HG03342 (cell line): ENCODE results near the gene FAM161A.

Source experiments
- ATAC-seq: cut with Tn5 transposase; IDR thresholded peaks from one replicate; pipeline ENCODE4 v1.9.1; 2021; ENCODE audit warnings: mild to moderate bottlenecking, moderate library complexity; ENCODE audit not compliant: unreplicated experiment

The FAM161A gene

DNA sequence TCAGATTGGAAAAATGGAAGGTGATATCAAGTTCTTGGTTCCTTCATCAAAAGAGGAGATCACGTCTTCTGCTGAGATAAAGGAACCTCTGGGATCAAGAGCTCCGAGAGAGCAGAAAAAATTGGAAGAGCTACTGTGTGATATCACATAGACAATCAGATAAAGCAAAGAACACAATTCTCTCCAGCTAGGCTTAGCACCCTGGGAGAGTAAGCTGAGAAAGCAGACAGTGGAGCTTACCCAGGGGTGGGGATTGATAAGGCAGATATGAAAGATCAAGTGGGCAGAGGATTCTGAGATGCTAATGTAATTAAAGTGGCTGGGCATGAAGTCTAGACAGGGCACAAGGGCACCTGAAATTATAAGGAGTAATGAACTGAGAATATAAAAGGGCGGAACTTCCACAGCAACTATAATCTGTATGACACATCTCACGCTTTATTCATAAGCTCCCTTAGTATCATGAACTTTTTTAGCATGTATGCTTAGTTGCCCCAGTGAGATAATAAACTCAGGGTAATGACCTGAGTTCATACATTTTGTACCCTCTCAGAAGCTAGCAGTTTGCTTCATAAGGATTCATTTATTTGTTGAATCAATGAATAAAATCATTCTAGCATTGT lies 65.8 kb downstream of the FAM161A start:
- ATAC-seq, result no peak

DNA sequence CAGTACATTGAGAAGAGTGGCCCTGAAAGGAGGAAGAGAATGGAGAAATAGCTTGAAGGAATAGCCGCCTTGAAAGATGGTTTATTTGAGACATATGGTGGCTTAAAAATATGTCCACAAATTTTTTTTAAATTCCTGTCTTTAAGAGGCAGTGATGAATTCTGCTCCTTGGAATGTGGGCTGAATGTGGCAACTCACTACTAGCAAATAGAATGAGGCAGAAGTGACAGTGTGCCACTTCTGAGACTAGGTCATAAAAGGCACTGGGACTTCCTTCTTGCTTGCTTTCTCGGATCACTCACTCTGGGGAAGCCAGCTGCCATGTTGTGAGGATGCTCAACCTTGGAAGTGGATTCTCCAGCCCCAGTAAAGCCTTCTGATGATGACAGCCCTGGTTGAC lies 67.0 kb downstream of the FAM161A start:
- ATAC-seq, result no peak

DNA sequence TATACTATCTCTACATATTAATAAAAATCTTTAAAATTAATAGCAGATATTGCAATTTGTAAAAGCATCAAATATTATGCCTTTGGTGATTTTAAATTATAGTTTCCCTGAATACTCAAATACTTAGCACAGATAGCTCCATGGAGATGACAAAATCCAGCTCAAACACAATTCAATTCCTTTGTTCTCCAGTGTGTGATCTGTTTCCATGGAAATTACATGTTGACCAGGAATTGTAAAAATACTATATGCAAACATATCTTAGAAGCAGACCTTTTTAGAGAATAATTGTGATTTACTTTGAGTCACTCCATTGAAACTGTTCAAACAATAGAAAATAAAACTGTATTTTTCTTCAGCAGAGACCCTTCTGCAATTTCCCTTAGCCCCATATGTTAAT lies 68.3 kb downstream of the FAM161A start:
- ATAC-seq, result no peak

DNA sequence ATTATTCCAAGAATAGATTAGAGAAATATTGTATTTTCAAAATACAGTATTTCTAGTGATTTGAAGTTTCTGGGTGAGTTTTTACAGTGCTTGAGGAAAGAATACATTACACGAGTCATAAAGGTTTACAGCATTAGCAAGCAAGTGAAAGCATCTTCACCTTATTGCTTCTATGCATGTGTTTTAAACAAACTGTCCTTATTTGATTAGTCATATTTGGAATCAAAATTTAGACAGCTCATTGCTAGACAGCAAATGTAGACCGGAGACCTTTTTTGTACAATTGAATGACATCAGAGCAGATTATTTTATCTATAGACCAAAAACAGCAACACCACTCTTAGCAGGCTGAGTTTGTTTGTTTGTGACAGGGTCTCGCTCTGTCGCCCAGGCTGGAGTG lies 69.2 kb downstream of the FAM161A start:
- no peak for ATAC-seq

DNA sequence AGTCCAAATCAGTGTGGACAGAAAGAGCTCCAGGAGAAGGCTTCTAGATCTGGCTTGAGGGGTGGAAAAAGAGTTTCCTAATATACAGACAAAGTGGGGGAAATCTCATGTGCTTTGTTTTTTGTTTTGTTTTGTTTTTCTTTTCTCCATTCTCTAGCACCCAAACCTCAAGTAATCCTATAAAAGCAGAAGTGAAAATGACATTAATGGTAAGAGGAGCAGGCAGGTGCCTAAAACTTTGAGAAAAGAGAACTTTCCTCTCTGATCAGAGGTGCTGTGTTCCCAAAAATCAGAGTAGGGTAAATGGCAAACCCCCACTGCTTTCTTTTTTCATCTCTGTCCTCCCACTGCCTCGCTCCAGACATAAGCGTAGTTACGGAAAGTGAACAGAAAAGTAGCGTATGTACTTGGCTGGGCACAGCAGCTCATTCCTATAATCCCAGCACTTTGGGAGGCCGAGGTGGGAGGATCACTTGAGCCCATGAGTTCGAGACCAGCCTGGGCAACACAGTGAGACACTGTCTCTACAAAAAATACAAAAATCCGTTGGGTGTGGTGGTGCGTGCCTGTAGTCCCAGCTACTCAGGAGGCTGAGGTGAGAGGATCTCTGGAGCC lies 77.8 kb downstream of the FAM161A start:
- ATAC-seq, result peak; percentile 86
